Natural killer cell (primary cell): Measurements from ENCODE around the gene NDEL1. TPM values are rescaled to one million over a fixed set of nuclear protein-coding genes. Genes with fewer than 3 reads are reported as not detected.
A peak's percentile ranks its signal among the peaks of the same experiment; 100 is the strongest.

Experiments
- ATAC-seq, 3 donors: fragments of 150-1000 bp in 2 of 3; fragments of 200-7000 bp in 1 of 3; cut with Tn5 transposase; 1 replicate in 1 of 3; 2 replicates in 2 of 3; pipeline ENCODE4 v1.10.0; 2021; ENCODE audit warnings: mild to moderate bottlenecking in 2 of 3, moderate library complexity in 2 of 3
- DNase-seq, 2 donors: peaks; one replicate each; pipeline versions ENCODE4 v3.0.0 to v3.0.0-alpha.2; 2013 to 2021; ENCODE audit warnings: mixed read lengths in 1 of 2
- H3K27ac ChIP-seq: one replicate; pipeline ENCODE4 v1.5.1; 2013; ENCODE audit warnings: mild to moderate bottlenecking, low read length
- H3K27me3 ChIP-seq: one replicate; pipeline ENCODE4 v1.6.1; 2013; ENCODE audit warnings: low read length; ENCODE audit not compliant: control insufficient read depth, insufficient read depth
- H3K36me3 ChIP-seq: one replicate; pipeline ENCODE4 v1.6.1; 2013; ENCODE audit warnings: low read length; ENCODE audit not compliant: control insufficient read depth, insufficient read depth
- H3K4me1 ChIP-seq: one replicate; pipeline ENCODE4 v1.6.1; 2013; ENCODE audit warnings: low read length; ENCODE audit not compliant: control insufficient read depth, insufficient read depth
- H3K4me3 ChIP-seq: one replicate; pipeline ENCODE4 v1.5.1; 2013; ENCODE audit warnings: low read length
- H3K9me3 ChIP-seq: one replicate; pipeline ENCODE4 v1.6.1; 2013; ENCODE audit warnings: low read length; ENCODE audit not compliant: control insufficient read depth, insufficient read depth
- H3K27ac Mint-ChIP-seq, 2 donors: one replicate each; pipeline ENCODE4 v1.8.0; 2022; ENCODE audit warnings: mild to moderate bottlenecking in 2 of 2, mixed read lengths in 2 of 2, moderate library complexity in 1 of 2
- H3K27me3 Mint-ChIP-seq, 2 donors: one replicate each; pipeline ENCODE4 v1.8.0; 2022; ENCODE audit warnings: low read depth in 2 of 2, mixed read lengths in 2 of 2
- H3K36me3 Mint-ChIP-seq: one replicate; pipeline ENCODE4 v1.8.0; 2022; ENCODE audit warnings: mixed read lengths
- H3K4me1 Mint-ChIP-seq, 2 donors: one replicate each; pipeline ENCODE4 v1.8.0; 2022; ENCODE audit warnings: mixed read lengths in 2 of 2
- H3K4me3 Mint-ChIP-seq: one replicate; pipeline ENCODE4 v1.8.0; 2022; ENCODE audit warnings: mild to moderate bottlenecking, moderate library complexity, mixed read lengths
- H3K9me3 Mint-ChIP-seq, 2 donors: one replicate each; pipeline ENCODE4 v1.8.0; 2022; ENCODE audit warnings: mixed read lengths in 2 of 2
- WGBS: methylation state at CpG from one replicate; pipeline ENCODE4 v1.1.7; 2013; ENCODE audit warnings: missing lambda C conversion rate; ENCODE audit not compliant: insufficient coverage; 5-methylcytosine and 5-hydroxymethylcytosine counted together
- intact Hi-C: fragments of 100-400 bp; cut with micrococcal nuclease; formaldehyde crosslinking; loops from one replicate; pipeline ENCODE4 v1.14.2; 2022
- total RNA-seq, 4 donors: library from RNA; stranded (reverse); fragments of 120-200 nt in 1 of 4; gene quantifications; one replicate each; pipeline versions ENCODE4 v1.2.3 to v1.2.4, GENCODE V29; 2013 to 2022
- TF ChIP-seq, protein P1 (sequence below): fragments of 200-600 bp; IDR thresholded peaks from one replicate; pipeline ENCODE4 v1.8.0; 2022; ENCODE audit warnings: antibody characterized with exemption

Gene NDEL1
- total RNA-seq, 3 donors from 2014 or later (not counting 1 experiment from before 2014, with no cell fraction given), result 174 to 219 (median 193) TPM

GRCh38 chr17:8391711-8392110, 44.0 kb upstream of the NDEL1 start:
- no peak overlapping the region for H3K27ac ChIP-seq
- Mint-ChIP-seq H3K36me3 (no peaks in the 10 kb centered on the region), H3K27me3 (peaks cover 12 to 16% of the 10 kb centered on the region in 2 donors), H3K4me3 (no peak overlapping the region), H3K9me3 (no peaks in the 10 kb centered on the region), H3K27ac (no peak overlapping the region), H3K4me1 (peaks cover 34 to 40% of the 10 kb centered on the region in 2 donors)
- WGBS, result 74% methylated on average over 9 of the region's 9 CpGs
- H3K9me3 ChIP-seq, result no peaks in the 10 kb centered on the region
- TF ChIP-seq, protein P1, sequence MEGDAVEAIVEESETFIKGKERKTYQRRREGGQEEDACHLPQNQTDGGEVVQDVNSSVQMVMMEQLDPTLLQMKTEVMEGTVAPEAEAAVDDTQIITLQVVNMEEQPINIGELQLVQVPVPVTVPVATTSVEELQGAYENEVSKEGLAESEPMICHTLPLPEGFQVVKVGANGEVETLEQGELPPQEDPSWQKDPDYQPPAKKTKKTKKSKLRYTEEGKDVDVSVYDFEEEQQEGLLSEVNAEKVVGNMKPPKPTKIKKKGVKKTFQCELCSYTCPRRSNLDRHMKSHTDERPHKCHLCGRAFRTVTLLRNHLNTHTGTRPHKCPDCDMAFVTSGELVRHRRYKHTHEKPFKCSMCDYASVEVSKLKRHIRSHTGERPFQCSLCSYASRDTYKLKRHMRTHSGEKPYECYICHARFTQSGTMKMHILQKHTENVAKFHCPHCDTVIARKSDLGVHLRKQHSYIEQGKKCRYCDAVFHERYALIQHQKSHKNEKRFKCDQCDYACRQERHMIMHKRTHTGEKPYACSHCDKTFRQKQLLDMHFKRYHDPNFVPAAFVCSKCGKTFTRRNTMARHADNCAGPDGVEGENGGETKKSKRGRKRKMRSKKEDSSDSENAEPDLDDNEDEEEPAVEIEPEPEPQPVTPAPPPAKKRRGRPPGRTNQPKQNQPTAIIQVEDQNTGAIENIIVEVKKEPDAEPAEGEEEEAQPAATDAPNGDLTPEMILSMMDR, result no peak
- H3K4me1 ChIP-seq, result peaks cover 38% of the 10 kb centered on the region
- H3K36me3 ChIP-seq, result no peaks in the 10 kb centered on the region
- H3K27me3 ChIP-seq, result no peaks in the 10 kb centered on the region
- intact Hi-C loops, result no loop called here
- ATAC-seq (no peak), DNase-seq (no peak)
- H3K4me3 ChIP-seq, result no peak overlapping the region

- Mint-ChIP-seq H3K4me1 (peaks cover 32 to 37% of the 10 kb centered on the region in 2 donors), H3K27ac (no peak overlapping the region), H3K36me3 (no peaks in the 10 kb centered on the region), H3K27me3 (peaks cover 15 to 17% of the 10 kb centered on the region in 2 donors), H3K4me3 (no peak overlapping the region), H3K9me3 (no peaks in the 10 kb centered on the region)
- peaks cover 36% of the 10 kb centered on the region for H3K4me1 ChIP-seq
- 91% methylated on average over 18 of the region's 18 CpGs for WGBS
- H3K27me3 ChIP-seq, result no peaks in the 10 kb centered on the region
- no peak overlapping the region for H3K27ac ChIP-seq
- DNase-seq, result no peak
- H3K4me3 ChIP-seq, result no peak overlapping the region
- ATAC-seq, result no peak
- no peaks in the 10 kb centered on the region for H3K36me3 ChIP-seq
- intact Hi-C loops, result no loop called here
- H3K9me3 ChIP-seq, result no peaks in the 10 kb centered on the region
- TF ChIP-seq, protein P1, result no peak
Observed at GRCh38 chr17:8392274-8392673, 43.4 kb upstream of the NDEL1 start.

DNA sequence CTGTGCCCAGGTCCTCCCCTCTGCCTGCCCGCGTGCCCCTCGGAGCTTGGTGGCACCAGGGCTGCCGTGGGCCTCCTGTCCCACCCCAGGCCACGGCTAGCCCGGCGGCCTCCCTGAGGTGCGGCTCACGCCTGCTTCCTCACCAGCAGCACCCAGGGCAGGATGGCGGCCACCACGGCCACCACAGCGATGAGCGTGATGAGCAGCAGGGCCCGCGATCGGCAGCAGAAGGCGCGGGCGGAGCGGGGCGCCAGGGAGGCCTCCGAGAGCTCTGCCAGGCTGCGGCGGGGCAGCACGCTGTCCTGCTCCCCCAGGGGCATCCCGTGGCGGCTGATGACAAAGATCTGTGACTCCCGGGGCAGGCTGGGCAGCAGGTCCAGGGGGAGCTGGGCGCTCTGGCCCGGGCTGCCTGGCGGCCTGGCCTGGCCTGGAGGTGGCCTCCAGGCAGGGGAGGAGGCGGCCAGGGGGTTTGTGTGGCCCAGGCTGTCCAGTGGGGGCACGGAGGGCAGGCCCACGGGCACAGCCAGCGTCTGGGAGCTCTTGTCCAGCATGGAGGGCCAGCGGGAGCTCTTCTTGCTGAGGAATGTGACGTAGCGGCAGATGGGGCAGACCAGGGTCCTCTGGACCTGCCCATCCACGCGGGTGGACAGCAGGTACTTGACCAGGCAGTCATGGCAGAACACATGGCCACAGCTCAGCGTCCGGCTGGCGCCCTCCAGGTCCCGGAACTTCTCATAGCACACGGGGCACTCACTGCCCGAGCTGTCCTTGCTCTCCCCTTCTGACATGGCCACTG, 42.8 kb upstream of the NDEL1 start:
- H3K36me3 ChIP-seq, result no peaks in the 10 kb centered on the region
- Mint-ChIP-seq H3K36me3 (no peaks in the 10 kb centered on the region), H3K4me3 (no peak overlapping the region), H3K27ac (peak overlapping the region; percentile 71 to 90), H3K4me1 (peaks cover 26 to 31% of the 10 kb centered on the region in 2 donors), H3K27me3 (peaks cover 19 to 23% of the 10 kb centered on the region in 2 donors), H3K9me3 (no peaks in the 10 kb centered on the region)
- TF ChIP-seq, protein P1, result no peak
- intact Hi-C loops, result no loop called here
- no peak for ATAC-seq
- WGBS, result 91% methylated on average over 46 of the region's 46 CpGs
- H3K27ac ChIP-seq, result peak overlapping the region; percentile 36
- peaks cover 1% of the 10 kb centered on the region for H3K27me3 ChIP-seq
- H3K4me3 ChIP-seq, result no peak overlapping the region
- peaks cover 30% of the 10 kb centered on the region for H3K4me1 ChIP-seq
- no peaks in the 10 kb centered on the region for H3K9me3 ChIP-seq
- DNase-seq, result no peak
